Ovary (tissue), 9 donors: ENCODE measurements around the gene SLC9A3. TPM values are rescaled to one million over a fixed set of nuclear protein-coding genes. Genes with fewer than 3 reads are reported as not detected.

ENCODE experiments used
- DNase-seq, 5 donors: peaks; one replicate each; pipeline ENCODE4 v3.0.0-alpha.2; 2019 to 2020
- H3K27ac ChIP-seq, 2 donors: fragments of 200-600 bp; one replicate each; pipeline versions ENCODE4 v1.5.1 to v1.8.0; 2019 to 2022
- H3K27me3 ChIP-seq: fragments of 200-600 bp; one replicate; pipeline ENCODE4 v1.8.0; 2022
- H3K36me3 ChIP-seq: fragments of 200-600 bp; sonication (generic); one replicate; pipeline ENCODE4 v1.5.1; 2019
- H3K4me1 ChIP-seq: one replicate; pipeline ENCODE4 v1.8.1; 2013; ENCODE audit warnings: mild to moderate bottlenecking, moderate library complexity; ENCODE audit not compliant: insufficient read depth
- H3K4me3 ChIP-seq: fragments of 200-600 bp; sonication (generic); one replicate; pipeline ENCODE4 v1.5.1; 2017
- H3K9me3 ChIP-seq, 2 donors: fragments of 200-600 bp in 1 of 2; sonication (generic) in 1 of 2; one replicate each; pipeline versions ENCODE4 v1.5.1 to v1.8.1; 2013 to 2019; ENCODE audit warnings: mild to moderate bottlenecking in 1 of 2, moderate library complexity in 1 of 2
- CTCF ChIP-seq, 3 donors: fragments of 450-650 bp in 2 of 3; fragments of 200-600 bp in 1 of 3; IDR thresholded peaks; one replicate each; pipeline versions ENCODE4 v1.5.1 to v1.8.0; 2016 to 2022; ENCODE audit warnings: antibody characterized with exemption in 3 of 3, mild to moderate bottlenecking in 1 of 3
- EP300 ChIP-seq: sonication (generic); formaldehyde crosslinking; IDR thresholded peaks from one replicate; pipeline ENCODE4 v1.6.1; 2017; ENCODE audit warnings: antibody characterized with exemption
- POLR2A ChIP-seq: fragments of 450-650 bp; IDR thresholded peaks from one replicate; pipeline ENCODE4 v1.6.1; 2017; ENCODE audit warnings: antibody characterized with exemption, mild to moderate bottlenecking, moderate library complexity
- WGBS, 3 donors: extraction: QIAGEN DNeasy Blood & Tissue Kit in 1 of 3; methylation state at CpG; one replicate each; pipeline versions ENCODE4 v1.1.5 to v1.1.7; 2013 to 2017; 5-methylcytosine and 5-hydroxymethylcytosine counted together
- intact Hi-C, 4 donors: fragments of 100-400 bp; cut with DNase I; formaldehyde crosslinking; loops; one replicate each; pipeline versions ENCODE4 v1.11.0 to v1.15.1; 2022 to 2023
- polyA plus RNA-seq, 2 donors: library from polyadenylated mRNA; stranded (reverse); fragments of 200-250 nt in 1 of 2; fragments of 350-450 nt in 1 of 2; fragmentation: Illumina TruSeq in 1 of 2; extraction: RNeasy Lipid Tissue Mini Kit (QIAGEN cat#74804) in 1 of 2; gene quantifications; one replicate each; pipeline ENCODE4 v1.2.3, GENCODE V29; 2013 to 2014
- total RNA-seq, 7 donors: library from RNA; depleted of rRNA in 2 of 7; stranded (reverse); fragments of >200 nt in 2 of 7; fragmentation: NEBNext Ultra II Directional in 3 of 7; extraction: Animal tissue kit (Norgen Biotek cat#: 25700) in 3 of 7; gene quantifications; one replicate each; pipeline versions ENCODE4 v1.1.0 to v1.2.4, GENCODE V29; 2016 to 2023
- donor health status: DM: no; HTN: no; CAD: no; lungs with moderate emphysema.
- donor health status: DM: no; HTN: no; CAD: no.
- donor health status: Bipolar disorder and iron deficiency.
- donor health status: DM: yes; HTN: yes; CAD: no.
- donor health status: DM: no; HTN: no; CAD: no.
- donor health status: DM: yes; HTN: yes; CAD: no.

The SLC9A3 gene
- total and polyA plus RNA-seq, 9 donors, result 1.2 to 3.6 (median 1.9) TPM

- WGBS, 3 donors, result 73 to 84% (median 79%) methylated on average over 29 to 30 of the region's 30 CpGs
- no peaks in the 10 kb centered on the region for H3K36me3 ChIP-seq
- intact Hi-C loops, result no loop called here
- no peak overlapping the region for H3K27ac ChIP-seq
- no peaks in the 10 kb centered on the region for H3K27me3 ChIP-seq
- H3K9me3 ChIP-seq, result no peaks in the 10 kb centered on the region
- no peak overlapping the region for H3K4me3 ChIP-seq
- TF ChIP-seq POLR2A, result no peak
- no peak for TF ChIP-seq EP300
- TF ChIP-seq CTCF (IDR thresholded peaks at IDR 0.05), result no peak
- H3K4me1 ChIP-seq, result no peaks in the 10 kb centered on the region
- peak in 1 of 5 donors; percentile 3 for DNase-seq
Measured at GRCh38 chr5:543755-544674, 19.8 kb upstream of the SLC9A3 start.

GRCh38 chr5:543351-543750 is 19.1 kb upstream of the SLC9A3 start:
- 90 to 94% (median 92%) methylated on average over 5 of the region's 5 CpGs for WGBS, 3 donors
- TF ChIP-seq POLR2A, result no peak
- TF ChIP-seq EP300, result no peak
- TF ChIP-seq CTCF (IDR thresholded peaks at IDR 0.05), result no peak
- DNase-seq, result peak in 1 of 5 donors; percentile 3
- Histone ChIP-seq H3K9me3 (no peaks in the 10 kb centered on the region), H3K4me3 (no peak overlapping the region), H3K27ac (no peak overlapping the region), H3K27me3 (no peaks in the 10 kb centered on the region), H3K36me3 (no peaks in the 10 kb centered on the region), H3K4me1 (no peaks in the 10 kb centered on the region)
- intact Hi-C loops, result no loop called here

- Histone ChIP-seq H3K27me3 (no peaks in the 10 kb centered on the region), H3K4me3 (no peak overlapping the region), H3K4me1 (no peaks in the 10 kb centered on the region), H3K9me3 (no peaks in the 10 kb centered on the region), H3K36me3 (no peaks in the 10 kb centered on the region), H3K27ac (no peak overlapping the region)
- intact Hi-C loops, result no loop called here
- TF ChIP-seq EP300 (no peak), CTCF (IDR thresholded peaks at IDR 0.05) (no peak), POLR2A (no peak)
- WGBS, 3 donors, result 87 to 89% (median 89%) methylated on average over 32 of the region's 32 CpGs
- peak in 1 of 5 donors; percentile 12 for DNase-seq
Measured at GRCh38 chr5:542319-543311, 18.4 kb upstream of the SLC9A3 start.

GRCh38 chr5:541539-542318 is 17.5 kb upstream of the SLC9A3 start:
- H3K27me3 ChIP-seq, result no peaks in the 10 kb centered on the region
- intact Hi-C loops, result no loop called here
- H3K4me3 ChIP-seq, result no peak overlapping the region
- TF ChIP-seq CTCF (IDR thresholded peaks at IDR 0.05) (no peak), EP300 (no peak), POLR2A (no peak)
- H3K27ac ChIP-seq, result no peak overlapping the region
- H3K36me3 ChIP-seq, result no peaks in the 10 kb centered on the region
- DNase-seq, result peak in 1 of 5 donors; percentile 6
- H3K4me1 ChIP-seq, result no peaks in the 10 kb centered on the region
- H3K9me3 ChIP-seq, result no peaks in the 10 kb centered on the region
- WGBS, 3 donors, result 73 to 81% (median 77%) methylated on average over 24 of the region's 24 CpGs
